SH-SY5Y (cell line): ENCODE measurements around the gene ASAP2.

ENCODE experiments used
- GATA2 ChIP-seq: IDR thresholded peaks from 2 replicates; pipeline ENCODE4 v1.6.1; 2011; ENCODE audit warnings: mild to moderate bottlenecking, low read depth, low read length
- GATA3 ChIP-seq: IDR thresholded peaks from 2 replicates; pipeline ENCODE4 v1.6.1; 2011; ENCODE audit warnings: low read depth, mild to moderate bottlenecking, low read length, moderate library complexity

DNA sequence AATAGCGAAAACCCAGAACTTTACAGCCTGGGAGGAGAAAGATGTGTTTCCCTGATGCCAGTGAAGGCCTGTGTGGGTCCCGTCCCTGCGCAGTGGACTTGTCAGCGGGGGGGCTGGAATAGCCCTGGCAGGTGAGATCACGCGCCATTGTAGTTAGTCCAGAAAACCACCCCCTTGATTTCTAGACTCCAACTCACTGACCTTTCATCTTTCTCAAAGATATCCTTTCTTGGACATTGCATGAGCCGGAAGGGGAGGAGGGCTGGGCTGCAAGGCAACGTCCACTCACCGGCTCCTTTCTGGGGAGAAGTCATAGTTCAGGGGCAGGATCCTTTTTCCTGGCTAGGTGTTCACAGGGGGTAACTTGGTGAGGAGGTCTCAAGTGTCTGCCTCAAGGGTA, 22.3 kb upstream of the ASAP2 start:
- TF ChIP-seq GATA3: no peak
- TF ChIP-seq GATA2: no peak
